ENCODE results near the gene FUT7. TPM values are rescaled to one million over a fixed set of nuclear protein-coding genes. Genes with fewer than 3 reads are reported as not detected.

The FUT7 gene
- total and polyA plus RNA-seq, 2 of the 13 experiments (the other 11 are each of a cell fraction or from before 2014, with no cell fraction given): 0.05 TPM; not detected in 1

DNA sequence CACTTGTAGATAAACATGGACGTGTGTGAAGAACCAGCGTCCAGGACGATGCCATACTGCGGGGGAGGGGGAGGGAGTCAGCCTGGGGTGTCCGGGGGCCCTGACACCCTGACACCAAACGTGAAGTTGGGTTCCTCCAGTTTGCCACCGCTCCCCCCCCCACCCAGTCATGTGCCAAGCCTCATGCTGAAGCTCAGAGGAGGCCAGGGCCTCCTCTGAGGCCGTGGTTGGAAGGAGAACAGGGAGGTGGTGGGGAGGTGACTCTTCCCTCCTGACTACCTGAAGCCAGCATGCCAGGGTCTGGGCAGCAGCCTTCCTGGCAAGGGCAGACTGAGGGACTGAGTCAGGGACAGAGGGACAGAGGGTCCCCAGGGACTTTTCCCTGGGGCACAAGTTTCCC is 20.4 kb upstream of the FUT7 start:
- peaks cover 37% of the 10 kb centered on the region for H3K4me1 ChIP-seq (ENCODE audit: insufficient read depth, low read length)
- peak overlapping the region in 1 of 3 experiments; percentile 84; a peak in 1 of 6 replicates for H3K4me3 ChIP-seq (replicated peaks in 1 of 3; ENCODE audit: insufficient read depth in 1 of 3, low read depth in 2 of 3, low read length in 3 of 3)
- H3K4me2 ChIP-seq (ENCODE audit: low read depth, low read length): peak overlapping the region; percentile 84; the same call in 1 of the 2 replicates
- no peaks in the 10 kb centered on the region; a peak in 2 of 5 replicates for H3K27me3 ChIP-seq (ENCODE audit: control insufficient read depth in 1 of 2, insufficient read depth in 2 of 2, low read length in 2 of 2)
- H3K27ac ChIP-seq (ENCODE audit: extremely low read length, insufficient read depth, low read length): no peak overlapping the region
- ATAC-seq (no peak), DNase-seq (ENCODE audit: low spot score) (no peak), FAIRE-seq (no peak)
- CTCF ChIA-PET (ENCODE audit: low intra/inter-chr PET ratio, low total read pairs): no interaction called here
- TF ChIP-seq ZNF484 (CRISPR knock-in tag; IDR thresholded peaks at IDR 0.05; ENCODE audit: borderline replicate concordance, low read depth) (no peak), MEIS2 (CRISPR knock-in tag; IDR thresholded peaks at IDR 0.05) (no peak)
- no peak overlapping the region for H2AFZ ChIP-seq (ENCODE audit: low read length)
- POLR2A ChIA-PET: interaction anchor here (4.4 kb wide), 1 partner anchor 18 kb away, joined by 55 read pairs; the partner anchor contains the start of gene SAPCD2
- H3K9ac ChIP-seq (ENCODE audit: insufficient read depth, low read depth, low read length): no peak overlapping the region
- intact Hi-C loops (cut with micrococcal nuclease; ENCODE audit: unreplicated experiment): no loop called here
- 91% methylated on average over 7 of the region's 8 CpGs for WGBS (ENCODE audit: low lambda C conversion rate)
- no peaks in the 10 kb centered on the region for H3K9me3 ChIP-seq (ENCODE audit: low read length)
- no peaks in the 10 kb centered on the region for H3K36me3 ChIP-seq (replicated peaks in 1 of 2; ENCODE audit: control insufficient read depth in 1 of 2, insufficient read depth in 2 of 2, low read length in 2 of 2)
- peaks cover 9% of the 10 kb centered on the region for H3K79me2 ChIP-seq (ENCODE audit: insufficient read depth, low read length)
- BruUV-seq (replicated peaks): no TSS peak
- no peaks in the 10 kb centered on the region; the same call in 1 of the 2 replicates for H4K20me1 ChIP-seq (ENCODE audit: insufficient read depth, low read length)
- in situ Hi-C loops (cut with HindIII; ENCODE audit: extremely low pct_ligation_motif_present, low pct_unique_long_range_greater_than_20kb): no loop called here

DNA sequence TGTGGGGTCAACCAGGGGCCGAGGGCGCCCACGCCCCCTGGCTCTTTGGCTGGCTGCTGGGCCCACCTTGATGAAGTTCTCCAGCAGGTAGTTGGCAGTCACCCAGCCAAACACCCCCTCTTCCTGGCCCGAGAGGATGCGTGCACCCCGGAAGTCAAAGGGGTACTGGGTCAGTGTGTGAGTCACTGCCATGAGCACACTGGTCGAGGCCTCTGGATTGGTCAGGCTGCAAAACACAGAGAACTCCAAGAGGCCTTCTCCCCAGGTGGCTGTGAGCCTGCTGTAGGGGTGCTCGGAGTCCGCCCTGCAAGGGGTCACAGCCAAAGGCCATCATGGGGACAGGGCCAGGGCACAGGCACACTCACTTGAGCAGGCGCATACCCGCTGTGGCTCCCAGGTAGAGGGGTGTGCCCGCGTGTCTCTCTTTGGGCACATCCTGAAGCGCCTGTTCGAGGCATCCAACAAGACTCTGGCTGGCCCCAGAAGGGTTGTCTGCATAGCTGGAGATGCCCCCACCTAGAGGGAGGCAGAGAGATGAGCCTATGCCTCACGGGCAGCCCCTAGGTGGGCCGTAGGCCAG is 19.3 kb upstream of the FUT7 start:
- no peak for ATAC-seq
- Histone ChIP-seq H2AFZ (ENCODE audit: low read length) (no peak overlapping the region), H3K27me3 (ENCODE audit: control insufficient read depth in 1 of 2, insufficient read depth in 2 of 2, low read length in 2 of 2) (peaks cover 0 to 2% of the 10 kb centered on the region in 2 experiments; a peak in 2 of 5 replicates), H3K4me3 (replicated peaks in 1 of 3; ENCODE audit: insufficient read depth in 1 of 3, low read depth in 2 of 3, low read length in 3 of 3) (no peak overlapping the region), H3K9me3 (ENCODE audit: low read length) (no peaks in the 10 kb centered on the region), H3K79me2 (ENCODE audit: insufficient read depth, low read length) (peaks cover 9% of the 10 kb centered on the region), H3K36me3 (replicated peaks in 1 of 2; ENCODE audit: control insufficient read depth in 1 of 2, insufficient read depth in 2 of 2, low read length in 2 of 2) (no peaks in the 10 kb centered on the region), H3K4me2 (ENCODE audit: low read depth, low read length) (no peak overlapping the region), H3K9ac (ENCODE audit: insufficient read depth, low read depth, low read length) (no peak overlapping the region), H3K4me1 (ENCODE audit: insufficient read depth, low read length) (peaks cover 29% of the 10 kb centered on the region), H4K20me1 (ENCODE audit: insufficient read depth, low read length) (no peaks in the 10 kb centered on the region; the same call in 1 of the 2 replicates), H3K27ac (ENCODE audit: extremely low read length, insufficient read depth, low read length) (no peak overlapping the region)
- no TSS peak for BruUV-seq (replicated peaks)
- 100% methylated on average over 1 of the region's 17 CpGs for WGBS (ENCODE audit: low lambda C conversion rate)
- DNase-seq (ENCODE audit: low spot score): no peak
- CTCF ChIA-PET (ENCODE audit: low intra/inter-chr PET ratio, low total read pairs): no interaction called here
- POLR2A ChIA-PET: no interaction called here
- intact Hi-C loops (cut with micrococcal nuclease; ENCODE audit: unreplicated experiment) (no loop called here), in situ Hi-C loops (cut with HindIII; ENCODE audit: extremely low pct_ligation_motif_present, low pct_unique_long_range_greater_than_20kb) (no loop called here)
- FAIRE-seq: no peak
- TF ChIP-seq, protein P1, sequence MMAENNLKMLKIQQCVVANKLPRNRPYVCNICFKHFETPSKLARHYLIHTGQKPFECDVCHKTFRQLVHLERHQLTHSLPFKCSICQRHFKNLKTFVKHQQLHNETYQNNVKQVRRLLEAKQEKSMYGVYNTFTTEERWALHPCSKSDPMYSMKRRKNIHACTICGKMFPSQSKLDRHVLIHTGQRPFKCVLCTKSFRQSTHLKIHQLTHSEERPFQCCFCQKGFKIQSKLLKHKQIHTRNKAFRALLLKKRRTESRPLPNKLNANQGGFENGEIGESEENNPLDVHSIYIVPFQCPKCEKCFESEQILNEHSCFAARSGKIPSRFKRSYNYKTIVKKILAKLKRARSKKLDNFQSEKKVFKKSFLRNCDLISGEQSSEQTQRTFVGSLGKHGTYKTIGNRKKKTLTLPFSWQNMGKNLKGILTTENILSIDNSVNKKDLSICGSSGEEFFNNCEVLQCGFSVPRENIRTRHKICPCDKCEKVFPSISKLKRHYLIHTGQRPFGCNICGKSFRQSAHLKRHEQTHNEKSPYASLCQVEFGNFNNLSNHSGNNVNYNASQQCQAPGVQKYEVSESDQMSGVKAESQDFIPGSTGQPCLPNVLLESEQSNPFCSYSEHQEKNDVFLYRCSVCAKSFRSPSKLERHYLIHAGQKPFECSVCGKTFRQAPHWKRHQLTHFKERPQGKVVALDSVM (CRISPR knock-in tag; IDR thresholded peaks at IDR 0.05): no peak
- TF ChIP-seq, protein P2, sequence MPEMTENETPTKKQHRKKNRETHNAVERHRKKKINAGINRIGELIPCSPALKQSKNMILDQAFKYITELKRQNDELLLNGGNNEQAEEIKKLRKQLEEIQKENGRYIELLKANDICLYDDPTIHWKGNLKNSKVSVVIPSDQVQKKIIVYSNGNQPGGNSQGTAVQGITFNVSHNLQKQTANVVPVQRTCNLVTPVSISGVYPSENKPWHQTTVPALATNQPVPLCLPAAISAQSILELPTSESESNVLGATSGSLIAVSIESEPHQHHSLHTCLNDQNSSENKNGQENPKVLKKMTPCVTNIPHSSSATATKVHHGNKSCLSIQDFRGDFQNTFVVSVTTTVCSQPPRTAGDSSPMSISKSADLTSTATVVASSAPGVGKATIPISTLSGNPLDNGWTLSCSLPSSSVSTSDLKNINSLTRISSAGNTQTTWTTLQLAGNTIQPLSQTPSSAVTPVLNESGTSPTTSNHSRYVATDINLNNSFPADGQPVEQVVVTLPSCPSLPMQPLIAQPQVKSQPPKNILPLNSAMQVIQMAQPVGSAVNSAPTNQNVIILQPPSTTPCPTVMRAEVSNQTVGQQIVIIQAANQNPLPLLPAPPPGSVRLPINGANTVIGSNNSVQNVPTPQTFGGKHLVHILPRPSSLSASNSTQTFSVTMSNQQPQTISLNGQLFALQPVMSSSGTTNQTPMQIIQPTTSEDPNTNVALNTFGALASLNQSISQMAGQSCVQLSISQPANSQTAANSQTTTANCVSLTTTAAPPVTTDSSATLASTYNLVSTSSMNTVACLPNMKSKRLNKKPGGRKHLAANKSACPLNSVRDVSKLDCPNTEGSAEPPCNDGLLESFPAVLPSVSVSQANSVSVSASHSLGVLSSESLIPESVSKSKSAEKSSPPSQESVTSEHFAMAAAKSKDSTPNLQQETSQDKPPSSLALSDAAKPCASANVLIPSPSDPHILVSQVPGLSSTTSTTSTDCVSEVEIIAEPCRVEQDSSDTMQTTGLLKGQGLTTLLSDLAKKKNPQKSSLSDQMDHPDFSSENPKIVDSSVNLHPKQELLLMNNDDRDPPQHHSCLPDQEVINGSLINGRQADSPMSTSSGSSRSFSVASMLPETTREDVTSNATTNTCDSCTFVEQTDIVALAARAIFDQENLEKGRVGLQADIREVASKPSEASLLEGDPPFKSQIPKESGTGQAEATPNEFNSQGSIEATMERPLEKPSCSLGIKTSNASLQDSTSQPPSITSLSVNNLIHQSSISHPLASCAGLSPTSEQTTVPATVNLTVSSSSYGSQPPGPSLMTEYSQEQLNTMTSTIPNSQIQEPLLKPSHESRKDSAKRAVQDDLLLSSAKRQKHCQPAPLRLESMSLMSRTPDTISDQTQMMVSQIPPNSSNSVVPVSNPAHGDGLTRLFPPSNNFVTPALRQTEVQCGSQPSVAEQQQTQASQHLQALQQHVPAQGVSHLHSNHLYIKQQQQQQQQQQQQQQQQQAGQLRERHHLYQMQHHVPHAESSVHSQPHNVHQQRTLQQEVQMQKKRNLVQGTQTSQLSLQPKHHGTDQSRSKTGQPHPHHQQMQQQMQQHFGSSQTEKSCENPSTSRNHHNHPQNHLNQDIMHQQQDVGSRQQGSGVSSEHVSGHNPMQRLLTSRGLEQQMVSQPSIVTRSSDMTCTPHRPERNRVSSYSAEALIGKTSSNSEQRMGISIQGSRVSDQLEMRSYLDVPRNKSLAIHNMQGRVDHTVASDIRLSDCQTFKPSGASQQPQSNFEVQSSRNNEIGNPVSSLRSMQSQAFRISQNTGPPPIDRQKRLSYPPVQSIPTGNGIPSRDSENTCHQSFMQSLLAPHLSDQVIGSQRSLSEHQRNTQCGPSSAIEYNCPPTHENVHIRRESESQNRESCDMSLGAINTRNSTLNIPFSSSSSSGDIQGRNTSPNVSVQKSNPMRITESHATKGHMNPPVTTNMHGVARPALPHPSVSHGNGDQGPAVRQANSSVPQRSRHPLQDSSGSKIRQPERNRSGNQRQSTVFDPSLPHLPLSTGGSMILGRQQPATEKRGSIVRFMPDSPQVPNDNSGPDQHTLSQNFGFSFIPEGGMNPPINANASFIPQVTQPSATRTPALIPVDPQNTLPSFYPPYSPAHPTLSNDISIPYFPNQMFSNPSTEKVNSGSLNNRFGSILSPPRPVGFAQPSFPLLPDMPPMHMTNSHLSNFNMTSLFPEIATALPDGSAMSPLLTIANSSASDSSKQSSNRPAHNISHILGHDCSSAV (CRISPR knock-in tag; IDR thresholded peaks at IDR 0.05; ENCODE audit: borderline replicate concordance): no peak
- no peak for TF ChIP-seq RXRB (CRISPR knock-in tag; IDR thresholded peaks at IDR 0.05; ENCODE audit: borderline replicate concordance)
